Measurements from ENCODE around the gene TRIM54. TPM values are rescaled to one million over a fixed set of nuclear protein-coding genes. Genes with fewer than 3 reads are reported as not detected.

TRIM54 gene
- total and polyA plus RNA-seq, 2 of the 8 experiments (the other 6 are each of a cell fraction or from before 2014, with no cell fraction given) = 3.9 to 5.8 TPM

GRCh38 chr2:27255187-27255586 lies 27.0 kb upstream of the TRIM54 start:
- Histone ChIP-seq H3K9me3 (ENCODE audit: insufficient read depth in 2 of 2, low read depth in 1 of 2, low read length in 1 of 2) (no peaks in the 10 kb centered on the region), H3K4me1 (replicated peaks in 1 of 4; ENCODE audit: control insufficient read depth in 3 of 4, insufficient read depth in 4 of 4, low read length in 3 of 4) (peaks cover 2 to 11% (median 6%) of the 10 kb centered on the region in 4 experiments), H3K27me3 (replicated peaks in 1 of 4; ENCODE audit: control insufficient read depth in 3 of 4, extremely low read depth in 1 of 4, insufficient read depth in 3 of 4, low read length in 3 of 4) (peaks cover 0 to 8% (median 4%) of the 10 kb centered on the region in 4 experiments; a peak in 5 of 7 replicates), H2BK120ac (replicated peaks; ENCODE audit: low read depth, low read length) (no peak overlapping the region), H3K27ac (ENCODE audit: low read depth, low read length) (no peak overlapping the region), H3K56ac (replicated peaks; ENCODE audit: insufficient read length, low read depth, low read length) (no peak overlapping the region), H4K91ac (replicated peaks; ENCODE audit: insufficient read length, low read length) (no peak overlapping the region), H3K4me3 (ENCODE audit: extremely low read depth in 1 of 4, insufficient read depth in 2 of 4, low read depth in 3 of 4, low read length in 4 of 4) (no peak overlapping the region), H3K9ac (replicated peaks in 1 of 4; ENCODE audit: extremely low read depth in 1 of 4, low read depth in 3 of 4, low read length in 3 of 4) (no peak overlapping the region), H3K36me3 (ENCODE audit: control insufficient read depth in 2 of 4, insufficient read depth in 4 of 4, low read length in 3 of 4) (no peaks in the 10 kb centered on the region), H3K4me2 (ENCODE audit: insufficient read depth in 1 of 2, low read depth in 2 of 2, low read length in 2 of 2) (no peak overlapping the region), H2AFZ (ENCODE audit: low read length) (no peak overlapping the region), H4K8ac (ENCODE audit: extremely low read depth, insufficient read depth, low read length) (no peak overlapping the region), H2BK12ac (ENCODE audit: low read depth, low read length) (no peak overlapping the region), H3K4ac (replicated peaks; ENCODE audit: insufficient read length, low read depth, low read length) (no peak overlapping the region), H4K5ac (ENCODE audit: insufficient read length, low read depth, low read length) (no peak overlapping the region), H4K20me1 (replicated peaks in 1 of 2; ENCODE audit: control insufficient read depth in 1 of 2, insufficient read depth in 2 of 2, low read length in 2 of 2) (peaks cover 0 to 6% of the 10 kb centered on the region in 2 experiments), H2BK5ac (ENCODE audit: low read depth, low read length) (no peak overlapping the region), H3K79me2 (ENCODE audit: control insufficient read depth in 1 of 2, insufficient read depth in 2 of 2, low read length in 2 of 2) (no peaks in the 10 kb centered on the region), H3K14ac (ENCODE audit: insufficient read length) (no peak overlapping the region), H3K23me2 (ENCODE audit: low read depth, low read length) (no peaks in the 10 kb centered on the region; the same call in 1 of the 2 replicates), H2BK20ac (ENCODE audit: low read length) (no peak overlapping the region), H3K79me1 (ENCODE audit: low read depth, low read length) (no peaks in the 10 kb centered on the region), H2AK5ac (ENCODE audit: low read depth, low read length) (no peak overlapping the region), H3K23ac (ENCODE audit: insufficient read length) (no peak overlapping the region), H3K18ac (ENCODE audit: extremely low read depth, low read length) (no peak overlapping the region), H2BK15ac (ENCODE audit: low read length) (no peak overlapping the region)
- ChIA-PET POLR2A (ENCODE audit: partially characterized antibody) (interaction anchor here (1.2 to 32.6 kb wide), 4 partner anchors 8 to 43 kb away, joined by 3 to 835 read pairs (median 28); partner anchors contain the start of genes ATRAID, CAD and SLC5A6), CTCF (ENCODE audit: partially characterized antibody) (interaction anchor here (0.7 to 5.6 kb wide), 6 partner anchors 11 to 37 kb away, joined by 3 to 64 read pairs (median 4); partner anchors contain the start of gene TRIM54)
- FAIRE-seq = no peak
- 86% methylated on average over 13 of the region's 13 CpGs; no CpG with 5 or more reads in 1 of the 2 experiments for WGBS, 2 experiments (ENCODE audit: extremely low coverage in 1 of 2, insufficient coverage in 1 of 2, insufficient read length in 1 of 2, insufficient replicate concordance in 2 of 2, low coverage in 1 of 2, low lambda C conversion rate in 2 of 2, missing lambda C conversion rate in 1 of 2)
- TF ChIP-seq EP300 (IDR thresholded peaks at IDR 0.05; ENCODE audit: borderline replicate concordance in 1 of 2, low read depth in 2 of 2, low read length in 2 of 2) (no peak), CTCF (IDR thresholded peaks at IDR 0.05; ENCODE audit: control extremely low read depth in 1 of 3, insufficient read depth in 1 of 3, low read depth in 1 of 3, low read length in 3 of 3) (no peak), SIN3A (conservative IDR thresholded peaks at IDR 0.05 in 1 of 2, IDR thresholded peaks at IDR 0.05 in 1 of 2; ENCODE audit: low read depth in 1 of 2, low read length in 2 of 2) (no peak), ASH2L (IDR thresholded peaks at IDR 0.05; ENCODE audit: low read length) (no peak), JUN (IDR thresholded peaks at IDR 0.05; ENCODE audit: low read depth, low read length) (no peak), RBBP5 (IDR thresholded peaks at IDR 0.05; ENCODE audit: borderline replicate concordance, low read depth, low read length) (no peak)
- no peak for DNase-seq (ENCODE audit: low read depth in 1 of 2, low spot score in 2 of 2)

Data from H1 (cell line).